Sigmoid colon (tissue), 4 donors: ENCODE results near the gene MCC.

Experiments used
- EP300 ChIP-seq, 4 donors: sonication (generic); formaldehyde crosslinking; IDR thresholded peaks; one replicate each; pipeline ENCODE4 v1.6.1; 2017; ENCODE audit warnings: antibody characterized with exemption in 4 of 4
- POLR2A ChIP-seq, 2 donors: fragments of 450-650 bp; IDR thresholded peaks; one replicate each; pipeline ENCODE4 v1.6.1; 2016; ENCODE audit warnings: antibody characterized with exemption in 2 of 2, mild to moderate bottlenecking in 2 of 2, moderate library complexity in 2 of 2
- POLR2AphosphoS5 ChIP-seq, 4 donors: sonication (generic); formaldehyde crosslinking; IDR thresholded peaks; one replicate each; pipeline ENCODE4 v1.6.1; 2017; ENCODE audit warnings: antibody characterized with exemption in 4 of 4
- TF ChIP-seq, protein P1 (sequence below), 4 experiments: fragments of 450-650 bp in 3 of 4; fragments of 200-600 bp in 1 of 4; IDR thresholded peaks; one replicate each; pipeline ENCODE4 v1.5.1; 2016 to 2019; ENCODE audit warnings: antibody characterized with exemption in 4 of 4, mild to moderate bottlenecking in 3 of 4, moderate library complexity in 2 of 4

DNA sequence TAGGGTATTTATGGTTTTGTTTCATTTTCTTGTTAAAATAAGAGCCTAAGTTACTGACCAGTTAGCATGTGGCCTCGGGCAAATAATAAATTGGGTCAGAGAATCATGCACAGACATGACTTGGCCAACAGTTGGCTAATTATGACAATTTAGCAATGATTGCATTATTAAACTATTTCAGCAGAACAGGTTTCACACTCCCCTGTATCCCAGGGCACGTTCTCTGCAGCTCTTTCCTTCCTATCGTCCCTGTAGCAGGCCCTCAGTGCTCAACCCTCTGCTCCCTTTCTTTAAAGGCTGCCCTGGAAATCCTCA, 221.4 kb downstream of the MCC start:
- TF ChIP-seq, protein P1, sequence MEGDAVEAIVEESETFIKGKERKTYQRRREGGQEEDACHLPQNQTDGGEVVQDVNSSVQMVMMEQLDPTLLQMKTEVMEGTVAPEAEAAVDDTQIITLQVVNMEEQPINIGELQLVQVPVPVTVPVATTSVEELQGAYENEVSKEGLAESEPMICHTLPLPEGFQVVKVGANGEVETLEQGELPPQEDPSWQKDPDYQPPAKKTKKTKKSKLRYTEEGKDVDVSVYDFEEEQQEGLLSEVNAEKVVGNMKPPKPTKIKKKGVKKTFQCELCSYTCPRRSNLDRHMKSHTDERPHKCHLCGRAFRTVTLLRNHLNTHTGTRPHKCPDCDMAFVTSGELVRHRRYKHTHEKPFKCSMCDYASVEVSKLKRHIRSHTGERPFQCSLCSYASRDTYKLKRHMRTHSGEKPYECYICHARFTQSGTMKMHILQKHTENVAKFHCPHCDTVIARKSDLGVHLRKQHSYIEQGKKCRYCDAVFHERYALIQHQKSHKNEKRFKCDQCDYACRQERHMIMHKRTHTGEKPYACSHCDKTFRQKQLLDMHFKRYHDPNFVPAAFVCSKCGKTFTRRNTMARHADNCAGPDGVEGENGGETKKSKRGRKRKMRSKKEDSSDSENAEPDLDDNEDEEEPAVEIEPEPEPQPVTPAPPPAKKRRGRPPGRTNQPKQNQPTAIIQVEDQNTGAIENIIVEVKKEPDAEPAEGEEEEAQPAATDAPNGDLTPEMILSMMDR (IDR thresholded peaks at IDR 0.05), result no peak
- TF ChIP-seq POLR2A (IDR thresholded peaks at IDR 0.05), result no peak
- TF ChIP-seq POLR2AphosphoS5 (IDR thresholded peaks at IDR 0.05), result no peak
- TF ChIP-seq EP300 (IDR thresholded peaks at IDR 0.05), result no peak
